Progenitor cell of endocrine pancreas (in vitro differentiated cells): ENCODE measurements around the gene ZNF536. TPM values are rescaled to one million over a fixed set of nuclear protein-coding genes. Genes with fewer than 3 reads are reported as not detected.
"Not testable (repeated sequence)": the region's sequence is repeated elsewhere in the genome, so short reads cannot be mapped to it uniquely, and the experiment has no call there.

Experiments used
- DNase-seq: peaks from one replicate; pipeline ENCODE4 v3.0.0; 2021; ENCODE audit warnings: low spot score; ENCODE audit not compliant: unreplicated experiment
- H3K27ac Mint-ChIP-seq: 2 replicates; pipeline ENCODE4 v1.8.0; 2021; ENCODE audit warnings: mild to moderate bottlenecking, moderate library complexity, mixed read lengths
- H3K27me3 Mint-ChIP-seq: 2 replicates; pipeline ENCODE4 v1.8.0; 2021; ENCODE audit warnings: mixed read lengths
- H3K36me3 Mint-ChIP-seq: 2 replicates; pipeline ENCODE4 v1.8.0; 2022; ENCODE audit warnings: mixed read lengths; ENCODE audit not compliant: insufficient read depth
- H3K4me1 Mint-ChIP-seq: 2 replicates; pipeline ENCODE4 v1.8.0; 2021; ENCODE audit warnings: low read depth, mixed read lengths
- H3K4me3 Mint-ChIP-seq: 2 replicates; pipeline ENCODE4 v1.8.0; 2021; ENCODE audit warnings: low read depth, mild to moderate bottlenecking, moderate library complexity, mixed read lengths
- H3K9me3 Mint-ChIP-seq: 2 replicates; pipeline ENCODE4 v1.8.0; 2021; ENCODE audit warnings: low read depth, mixed read lengths
- CTCF ChIP-seq: fragments of 200-600 bp; sonication (generic); IDR thresholded peaks from one replicate; pipeline ENCODE4 v1.5.0; 2021; ENCODE audit warnings: antibody characterized with exemption, mild to moderate bottlenecking; ENCODE audit not compliant: unreplicated experiment
- total RNA-seq: library from RNA; stranded (reverse); gene quantifications from 2 replicates; pipeline ENCODE4 v1.2.1, GENCODE V29; 2021

ZNF536 gene
- total RNA-seq, 1 donor from 2014 or later = 2.0 TPM

DNA sequence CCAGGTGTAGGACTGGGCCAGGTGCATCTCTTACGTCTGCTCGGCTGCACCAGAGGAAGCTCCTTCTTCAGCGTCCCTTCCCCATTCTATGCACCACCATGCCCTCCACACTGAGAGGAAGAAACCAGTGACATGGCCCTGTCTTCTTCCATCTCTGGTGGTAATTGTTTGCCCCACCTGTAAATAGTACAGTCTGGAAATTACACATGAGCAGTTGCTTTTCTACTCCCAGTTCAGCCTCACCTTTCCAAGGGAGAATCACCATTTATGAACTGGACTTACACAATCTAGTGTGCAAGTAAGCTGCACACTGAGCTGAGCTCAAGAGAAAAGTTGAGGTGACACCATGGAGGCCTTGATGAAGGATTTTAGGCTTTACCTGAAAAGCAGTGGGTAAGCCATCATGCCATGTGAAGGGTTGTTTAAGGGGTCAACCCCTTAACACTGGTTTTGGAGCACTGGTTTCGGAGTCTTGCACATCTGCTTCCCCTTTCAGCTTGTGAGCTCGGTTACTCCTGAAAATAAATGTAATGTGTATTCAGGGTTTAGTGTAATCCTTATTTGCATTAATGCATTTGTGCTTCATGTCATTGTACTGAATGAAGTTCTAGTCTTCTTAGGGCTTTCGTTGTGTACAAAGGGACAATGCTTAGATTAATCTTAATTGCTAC lies 22.4 kb downstream of the ZNF536 start:
- Mint-ChIP-seq H3K27ac (no peak overlapping the region), H3K4me3 (no peak overlapping the region)

DNA sequence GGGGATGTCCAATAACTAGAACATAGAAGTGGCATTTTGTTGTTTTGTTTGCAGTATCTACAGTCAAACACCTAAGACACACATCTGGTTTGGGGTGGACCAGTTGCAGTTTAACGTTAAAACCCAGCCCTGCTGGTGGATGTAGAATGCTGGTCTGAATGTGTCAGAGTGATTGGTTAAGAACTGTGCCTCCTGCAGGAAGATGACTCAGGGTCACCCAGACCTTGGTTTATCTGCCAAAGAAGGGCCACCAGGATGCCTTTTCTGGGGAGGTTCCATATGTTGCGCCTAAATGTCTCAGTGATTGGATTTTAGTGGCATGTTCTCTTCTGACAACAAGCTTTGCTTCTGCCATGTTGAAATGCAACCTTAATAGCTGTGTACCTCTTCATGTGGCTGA lies 23.1 kb downstream of the ZNF536 start:
- Mint-ChIP-seq H3K9me3 (no peaks in the 10 kb centered on the region), H3K36me3 (no peaks in the 10 kb centered on the region), H3K4me1 (no peaks in the 10 kb centered on the region), H3K27ac (no peak overlapping the region), H3K4me3 (no peak overlapping the region), H3K27me3 (peaks cover 48% of the 10 kb centered on the region)
- TF ChIP-seq CTCF = no peak
- DNase-seq = no peak

More for the DNA sequence above, 22.4 kb downstream of the ZNF536 start:
- Mint-ChIP-seq H3K4me1 (no peaks in the 10 kb centered on the region), H3K27me3 (peaks cover 52% of the 10 kb centered on the region), H3K9me3 (no peaks in the 10 kb centered on the region), H3K36me3 (no peaks in the 10 kb centered on the region)
- DNase-seq = no peak
- no peak for TF ChIP-seq CTCF

DNA sequence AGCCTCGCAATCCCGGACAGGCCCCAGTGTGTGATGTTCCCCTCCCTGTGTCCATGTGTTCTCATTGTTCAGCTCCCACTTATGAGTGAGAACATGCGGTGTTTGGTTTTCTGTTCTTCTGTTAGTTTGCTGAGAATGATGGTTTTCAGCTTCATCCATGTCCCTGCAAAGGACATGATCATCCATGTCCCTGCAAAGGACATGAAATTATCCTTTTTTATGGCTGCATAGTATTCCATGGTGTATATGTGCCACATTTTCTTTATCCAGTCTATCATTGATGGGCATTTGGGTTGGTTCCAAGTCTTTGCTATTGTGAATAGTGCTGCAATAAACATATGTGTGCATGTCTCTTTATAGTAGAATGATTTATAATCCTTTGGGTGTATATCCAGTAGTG lies 26.4 kb downstream of the ZNF536 start:
- H3K4me3 Mint-ChIP-seq, H3K36me3 Mint-ChIP-seq, H3K9me3 Mint-ChIP-seq, H3K27ac Mint-ChIP-seq, DNase-seq, H3K4me1 Mint-ChIP-seq: not testable (repeated sequence)
- H3K27me3 Mint-ChIP-seq = peaks cover 21% of the 10 kb centered on the region

GRCh38 chr19:30401956-30402355 lies 29.8 kb downstream of the ZNF536 start:
- no peak for DNase-seq
- H3K4me3 Mint-ChIP-seq = no peak overlapping the region
- no peak for TF ChIP-seq CTCF
- no peak overlapping the region for H3K27ac Mint-ChIP-seq
- H3K9me3 Mint-ChIP-seq = no peaks in the 10 kb centered on the region
- no peaks in the 10 kb centered on the region for H3K36me3 Mint-ChIP-seq
- H3K4me1 Mint-ChIP-seq = peaks cover 9% of the 10 kb centered on the region
- peaks cover 23% of the 10 kb centered on the region for H3K27me3 Mint-ChIP-seq

DNA sequence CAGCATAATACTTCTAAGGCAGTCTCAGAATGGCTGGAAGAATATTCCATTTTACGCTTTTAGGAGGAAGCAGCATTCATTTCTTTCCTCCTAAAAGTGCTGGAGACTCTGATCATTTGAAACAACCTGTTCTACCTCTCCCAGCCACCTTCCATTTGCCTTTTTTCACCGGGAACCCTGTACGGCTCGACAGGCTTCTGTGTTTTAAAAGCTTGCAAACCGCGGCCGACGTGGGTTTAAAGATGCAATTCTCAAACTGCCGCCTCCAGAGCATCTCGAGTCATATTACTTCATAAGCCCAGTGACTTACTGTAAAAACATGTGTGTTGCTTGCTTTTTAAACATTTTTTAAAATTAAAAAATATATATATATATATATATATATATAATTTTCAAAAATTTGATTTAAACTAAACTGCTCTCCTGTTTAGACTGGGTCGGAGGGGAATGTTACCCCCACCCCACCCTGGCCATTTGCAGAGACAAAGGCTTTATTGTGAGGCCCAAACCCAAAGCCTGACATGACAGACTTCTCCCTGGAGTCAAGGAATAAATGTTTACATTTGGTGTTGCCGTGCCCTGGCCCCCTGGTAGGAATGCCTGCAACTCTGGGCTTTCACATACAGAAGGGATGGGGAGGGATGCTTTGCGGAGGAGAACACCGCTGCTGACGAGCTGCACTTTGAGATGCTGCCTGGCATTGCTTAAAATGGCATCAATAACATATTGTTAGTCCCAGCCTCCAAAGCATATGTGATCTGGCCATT lies 30.4 kb downstream of the ZNF536 start:
- Mint-ChIP-seq H3K4me3 (no peak overlapping the region), H3K36me3 (no peaks in the 10 kb centered on the region), H3K9me3 (no peaks in the 10 kb centered on the region), H3K4me1 (peaks cover 9% of the 10 kb centered on the region), H3K27me3 (peaks cover 18% of the 10 kb centered on the region), H3K27ac (no peak overlapping the region)
- TF ChIP-seq CTCF = no peak
- DNase-seq = no peak
